HCT116 (cell line): Measurements from ENCODE around the gene OPN1MW3. TPM values are rescaled to one million over a fixed set of nuclear protein-coding genes. Genes with fewer than 3 reads are reported as not detected.
"Not testable (repeated sequence)": the region's sequence is repeated elsewhere in the genome, so short reads cannot be mapped to it uniquely, and the experiment has no call there.

Experiments
- ATAC-seq: fragments of 200-7000 bp; cut with Tn5 transposase; 2 replicates; pipeline ENCODE4 v1.9.1; 2020; ENCODE audit warnings: mild to moderate bottlenecking, moderate library complexity
- BruUV-seq: library from RNA; stranded (reverse); fragments of 400-500 nt; replicated peaks from 2 replicates; lab custom pipeline; 2021; lab: Mats Ljungman, UMichigan
- CTCF ChIA-PET: fragments of 300-600 bp; sonication (Branson Sonifier 250); formaldehyde crosslinking; loops from one replicate; lab custom pipeline; 2021; ENCODE audit warnings: antibody characterized with exemption; lab: Charles Lee
- POLR2A ChIA-PET: fragments of 300-600, 350-600 bp; sonication (Branson Sonifier 250); formaldehyde crosslinking; loops from one replicate; lab custom pipeline; 2021; ENCODE audit warnings: antibody characterized with exemption; lab: Charles Lee
- RAD21 ChIA-PET, 2 experiments: fragments of 300-600 bp; sonication (Branson Sonifier 250); formaldehyde crosslinking; loops; one replicate each; lab custom pipeline; 2023; ENCODE audit warnings: low total read pairs in 2 of 2; ENCODE audit not compliant: uncharacterized antibody in 2 of 2, unreplicated experiment in 2 of 2, low non-redundant PET in 1 of 2; lab: Charles Lee
- DNase-seq: peaks from one replicate; pipeline ENCODE4 v3.0.0-alpha.2; 2010; ENCODE audit warnings: low read depth, low spot score
- H2AFZ ChIP-seq: fragments of 200-600 bp; shearing (Covaris generic), sonication (generic); 2 replicates; pipeline ENCODE4 v1.6.1; 2017; ENCODE audit warnings: low read depth, mixed run types, mixed read lengths, antibody characterized with exemption, low read length; ENCODE audit not compliant: poor library complexity, severe bottlenecking
- H3K27ac ChIP-seq: 2 replicates; pipeline ENCODE4 v1.5.1; 2012; ENCODE audit warnings: low read depth, low read length
- H3K27me3 ChIP-seq: fragments of 200-600 bp; sonication (generic); 2 replicates; pipeline ENCODE4 v1.6.1; 2016; ENCODE audit warnings: mixed run types, low read length, mixed read lengths; ENCODE audit not compliant: insufficient read depth
- H3K36me3 ChIP-seq, 2 experiments: fragments of 200-500 bp in 1 of 2; fragments of 200-600 bp in 1 of 2; sonication (Bioruptor generic) in 1 of 2; sonication (generic) in 1 of 2; 2 replicates each; pipeline versions ENCODE4 v1.5.1 to v1.6.1; 2014 to 2016; ENCODE audit warnings: low read length in 2 of 2, inconsistent platforms in 1 of 2, mixed read lengths in 1 of 2, mixed run types in 1 of 2; ENCODE audit not compliant: insufficient read depth in 2 of 2, control insufficient read depth in 1 of 2
- H3K4me1 ChIP-seq, 2 experiments: fragments of 200-600 bp in 1 of 2; sonication (generic) in 1 of 2; 2 replicates each; pipeline versions ENCODE4 v1.5.1 to v1.6.1; 2012 to 2017; ENCODE audit warnings: low read length in 2 of 2, inconsistent platforms in 1 of 2, mild to moderate bottlenecking in 1 of 2, mixed read lengths in 1 of 2, mixed run types in 1 of 2, moderate library complexity in 1 of 2; ENCODE audit not compliant: insufficient read depth in 2 of 2, control insufficient read depth in 1 of 2
- H3K4me2 ChIP-seq: fragments of 200-600 bp; sonication (generic); 2 replicates; pipeline ENCODE4 v1.6.1; 2017; ENCODE audit warnings: mixed run types, low read length, mixed read lengths
- H3K4me3 ChIP-seq, 2 experiments: fragments of 200-600 bp in 1 of 2; sonication (generic) in 1 of 2; replicated peaks in 1 of 2; 2 replicates each; pipeline ENCODE4 v1.5.1; 2011 to 2016; ENCODE audit warnings: low read length in 2 of 2, control low read depth in 1 of 2, low read depth in 1 of 2, mild to moderate bottlenecking in 1 of 2, mixed read lengths in 1 of 2, mixed run types in 1 of 2
- H3K79me2 ChIP-seq: fragments of 200-600 bp; sonication (generic); 2 replicates; pipeline ENCODE4 v1.6.1; 2017; ENCODE audit warnings: mild to moderate bottlenecking, mixed run types, low read length, moderate library complexity, mixed read lengths; ENCODE audit not compliant: insufficient read depth
- H3K9ac ChIP-seq: fragments of 200-600 bp; sonication (generic); 2 replicates; pipeline ENCODE4 v1.6.1; 2016; ENCODE audit warnings: low read length, mixed read lengths
- H3K9me2 ChIP-seq: fragments of 200-600 bp; sonication (generic), shearing (Covaris generic); 2 replicates; pipeline ENCODE4 v1.6.1; 2017; ENCODE audit warnings: mixed run types, mild to moderate bottlenecking, moderate library complexity; ENCODE audit not compliant: insufficient read depth
- H3K9me3 ChIP-seq, 2 experiments: fragments of 200-500 bp in 1 of 2; fragments of 200-600 bp in 1 of 2; sonication (Bioruptor generic) in 1 of 2; sonication (generic) in 1 of 2; 2 replicates each; pipeline ENCODE4 v1.6.1; 2014 to 2017; ENCODE audit warnings: low read length in 2 of 2, mixed read lengths in 2 of 2, inconsistent platforms in 1 of 2, low read depth in 1 of 2, mild to moderate bottlenecking in 1 of 2, mixed run types in 1 of 2, moderate library complexity in 1 of 2; ENCODE audit not compliant: control insufficient read depth in 1 of 2, insufficient read depth in 1 of 2
- H4K20me1 ChIP-seq: fragments of 200-600 bp; sonication (generic), shearing (Covaris generic); 2 replicates; pipeline ENCODE4 v1.6.1; 2017; ENCODE audit warnings: mixed run types, mild to moderate bottlenecking, moderate library complexity; ENCODE audit not compliant: insufficient read depth
- intact Hi-C: fragments of 100-400 bp; cut with micrococcal nuclease; formaldehyde crosslinking; loops from 2 replicates; pipeline ENCODE4 v1.10.0; 2022
- total RNA-seq: library from RNA; stranded (reverse); gene quantifications from one replicate; pipeline ENCODE4 v1.2.1, GENCODE V29; 2021; ENCODE audit not compliant: unreplicated experiment

OPN1MW3 gene
- total RNA-seq, 1 experiment from 2014 or later = not detected

DNA sequence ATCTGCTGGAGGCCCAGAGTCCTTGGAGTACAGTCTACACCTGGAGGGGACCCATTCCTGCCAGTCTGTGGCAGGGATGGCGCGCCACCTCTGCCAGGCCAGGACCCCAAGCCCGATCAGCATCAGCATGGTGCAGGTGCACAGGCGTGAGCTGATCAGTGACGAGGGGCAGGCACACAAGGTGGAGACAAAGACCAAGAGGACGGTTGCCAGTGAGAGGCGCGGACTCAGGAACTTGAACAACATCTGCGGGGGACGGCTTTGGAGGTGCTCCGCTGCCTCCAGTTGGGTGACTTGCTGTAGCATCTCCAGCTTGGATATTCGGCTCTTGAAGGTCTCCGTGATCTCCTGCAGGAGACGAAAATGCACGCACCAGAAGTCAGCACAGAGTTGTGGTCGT, 23.8 kb upstream of the OPN1MW3 start:
- H3K4me2 ChIP-seq, H3K27me3 ChIP-seq, POLR2A ChIA-PET, H4K20me1 ChIP-seq, H3K9me2 ChIP-seq, H3K4me3 ChIP-seq, H3K4me1 ChIP-seq, H2AFZ ChIP-seq, H3K79me2 ChIP-seq, H3K36me3 ChIP-seq, CTCF ChIA-PET, RAD21 ChIA-PET, H3K27ac ChIP-seq, H3K9me3 ChIP-seq, DNase-seq, intact Hi-C loops, ATAC-seq, H3K9ac ChIP-seq, BruUV-seq: not testable (repeated sequence)

DNA sequence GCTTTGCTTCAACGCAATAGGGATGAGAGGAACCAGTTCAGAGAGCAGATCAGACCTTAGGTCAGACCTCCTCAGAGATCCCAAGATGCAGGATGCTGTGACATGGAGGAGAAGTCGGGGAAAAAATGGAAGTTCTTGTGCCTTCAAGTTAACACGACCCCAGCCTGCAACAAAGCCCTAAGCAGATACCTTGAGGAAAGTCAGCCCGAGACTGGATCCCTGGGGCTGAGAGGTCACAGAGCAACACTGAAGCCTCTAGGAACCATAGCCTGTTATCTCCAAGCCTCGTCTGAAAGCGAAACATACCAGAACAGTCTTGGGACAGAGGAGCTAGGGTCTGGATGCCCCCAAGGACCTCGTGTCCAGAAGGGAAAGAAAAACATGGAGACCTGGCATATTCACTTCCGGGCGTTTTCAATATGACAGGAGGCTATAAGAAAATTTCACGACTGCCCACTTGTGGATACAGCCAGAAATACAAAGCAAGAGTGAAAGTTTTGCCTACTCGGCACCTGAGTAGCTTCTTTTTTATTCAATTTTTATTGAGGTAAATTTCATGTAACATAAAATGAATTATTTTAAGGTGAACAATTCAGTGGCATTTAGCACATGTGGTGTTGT, 18.3 kb upstream of the OPN1MW3 start:
- BruUV-seq, H3K9me3 ChIP-seq, H3K9me2 ChIP-seq, RAD21 ChIA-PET, DNase-seq, intact Hi-C loops, H2AFZ ChIP-seq, H3K4me3 ChIP-seq, H3K27me3 ChIP-seq, H3K9ac ChIP-seq, H4K20me1 ChIP-seq, H3K27ac ChIP-seq, POLR2A ChIA-PET, H3K79me2 ChIP-seq, H3K4me2 ChIP-seq, CTCF ChIA-PET, H3K36me3 ChIP-seq, H3K4me1 ChIP-seq: not testable (repeated sequence)
- 0 out of 2 replicates have a peak, but pooled peaks have one; percentile 47 for ATAC-seq

DNA sequence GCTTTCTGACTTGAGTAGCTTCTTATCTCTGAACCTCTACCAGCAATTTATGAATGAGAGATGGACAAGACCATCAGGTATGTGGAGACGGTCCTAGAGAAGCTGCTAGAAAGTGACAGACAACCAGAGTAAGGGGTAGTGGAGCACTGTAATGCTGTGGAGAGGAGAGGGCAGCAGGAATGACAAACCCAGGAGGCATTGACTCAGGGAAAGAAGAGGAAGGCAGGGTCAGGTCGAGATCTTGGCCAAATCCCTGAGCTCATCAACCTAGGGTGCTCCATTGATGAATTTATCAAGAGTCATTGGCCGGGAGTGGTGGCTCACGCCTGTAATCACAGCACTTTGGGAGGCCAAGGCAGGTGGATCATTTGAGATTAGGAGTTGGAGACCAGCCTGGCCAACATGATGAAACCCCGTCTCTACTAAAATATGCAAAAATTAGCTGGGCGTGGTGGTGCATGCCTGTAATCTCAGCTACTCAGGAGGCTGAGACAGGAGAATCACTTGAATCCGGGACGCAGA, 17.3 kb upstream of the OPN1MW3 start:
- H4K20me1 ChIP-seq, H3K27me3 ChIP-seq, H3K4me2 ChIP-seq, BruUV-seq, H3K9ac ChIP-seq, RAD21 ChIA-PET, H3K9me3 ChIP-seq, H3K4me1 ChIP-seq, intact Hi-C loops, H2AFZ ChIP-seq, H3K4me3 ChIP-seq, H3K36me3 ChIP-seq, H3K27ac ChIP-seq, CTCF ChIA-PET, POLR2A ChIA-PET, ATAC-seq, H3K79me2 ChIP-seq, DNase-seq, H3K9me2 ChIP-seq: not testable (repeated sequence)

DNA sequence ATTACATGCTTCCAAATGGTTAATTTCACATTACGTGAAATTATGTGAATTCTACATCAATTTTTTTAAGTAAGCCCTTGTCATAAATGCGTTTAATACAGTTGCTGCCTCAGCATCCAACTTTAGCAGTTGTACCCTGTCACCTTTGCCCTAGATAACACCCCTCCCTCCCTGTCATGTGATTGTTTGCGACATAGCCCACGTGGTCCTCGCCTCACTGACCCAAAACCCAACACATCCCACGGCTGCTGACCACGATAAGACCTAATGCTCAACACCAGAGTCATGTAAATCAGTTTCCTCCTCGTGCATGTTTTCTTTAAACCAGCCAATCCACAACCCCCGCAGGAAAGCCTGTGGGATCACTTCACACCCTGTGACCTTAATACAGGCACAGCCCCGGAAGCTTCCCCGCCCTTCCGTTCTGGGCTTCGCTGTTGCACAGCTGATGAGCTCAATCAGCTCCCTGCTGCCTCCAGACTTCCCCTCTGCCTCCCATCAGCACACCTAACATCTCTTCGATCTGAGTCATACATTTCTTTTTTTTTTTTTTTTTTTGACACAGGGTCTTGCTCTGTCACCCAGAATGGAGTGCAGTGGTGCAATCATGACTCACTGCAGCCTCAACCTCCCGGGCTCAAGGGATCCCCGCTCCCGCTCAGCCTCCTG, 9.9 kb upstream of the OPN1MW3 start:
- intact Hi-C loops, CTCF ChIA-PET, H3K9ac ChIP-seq, H3K4me1 ChIP-seq, H4K20me1 ChIP-seq, H2AFZ ChIP-seq, H3K27ac ChIP-seq, H3K79me2 ChIP-seq, H3K9me2 ChIP-seq, POLR2A ChIA-PET, H3K27me3 ChIP-seq, H3K4me2 ChIP-seq, H3K36me3 ChIP-seq, H3K9me3 ChIP-seq, H3K4me3 ChIP-seq, RAD21 ChIA-PET, DNase-seq: not testable (repeated sequence)
- ATAC-seq = peak; percentile 93
- BruUV-seq = TSS peak; percentile 100
